NCI-H1436 treated with DMSO at 0.1 percent for 48 hours (cell line): Measurements from ENCODE around the gene RNU6-7.

ENCODE experiments used
- DNase-seq: peaks from one replicate; lab custom pipeline; 2025; lab: John Stamatoyannopoulos, UW

Gene RNU6-7

DNA sequence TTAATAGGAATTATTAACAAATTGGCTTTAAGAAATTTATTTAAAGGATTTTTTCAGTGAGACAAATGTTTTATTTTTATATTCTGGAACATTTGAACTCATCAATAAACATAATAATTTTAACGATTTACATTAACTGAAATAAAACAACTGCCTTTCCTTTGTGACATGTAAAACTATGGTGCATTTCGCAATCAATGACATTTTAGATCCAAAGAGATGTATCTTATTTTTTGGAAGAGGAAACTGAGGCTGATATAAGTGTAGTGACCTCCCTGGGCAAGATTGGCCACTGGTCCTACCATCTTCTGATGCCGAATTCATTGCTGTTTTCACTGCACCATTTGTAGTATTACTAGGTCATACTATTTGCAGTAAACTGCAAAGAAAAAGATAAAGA is 3.7 kb downstream of the RNU6-7 start:
- no peak for DNase-seq

DNA sequence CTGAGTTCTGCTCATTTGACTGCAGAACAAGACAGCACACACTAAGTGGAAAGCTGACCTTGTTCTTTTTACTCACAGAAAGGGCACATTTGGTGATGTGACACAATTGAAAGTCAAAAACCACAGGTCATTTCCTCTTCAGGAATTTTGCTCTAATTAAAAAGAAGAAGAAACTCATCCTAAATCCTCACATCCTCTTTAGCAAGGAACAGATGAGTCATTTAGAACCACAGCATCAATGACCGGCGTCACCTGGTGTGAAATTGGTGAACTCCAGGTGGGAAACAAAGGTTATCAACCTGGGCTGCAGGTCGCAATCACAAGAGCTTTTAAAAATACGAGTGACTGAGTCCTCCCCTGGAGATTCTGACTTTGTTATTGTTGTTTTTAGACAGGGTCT is 4.1 kb downstream of the RNU6-7 start:
- no peak for DNase-seq

DNA sequence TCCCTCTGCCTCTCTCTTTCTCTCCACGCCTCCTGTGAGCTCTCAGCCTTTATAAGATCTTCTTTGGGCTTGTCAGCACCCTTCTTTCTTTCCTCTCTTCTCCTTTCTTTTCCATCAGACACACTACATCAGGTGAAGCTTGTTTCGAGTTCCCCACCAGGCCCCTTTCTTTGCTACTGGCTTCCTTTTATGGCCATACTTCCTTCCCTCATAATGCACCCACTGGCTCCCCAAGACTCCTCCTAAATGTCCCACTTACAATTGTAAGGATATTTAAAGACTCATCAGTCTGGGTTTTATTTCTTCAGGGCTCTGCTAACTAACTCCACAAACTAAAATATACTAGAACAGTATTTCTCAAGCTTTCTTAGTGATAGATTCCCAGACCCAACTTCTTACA is 4.7 kb downstream of the RNU6-7 start:
- DNase-seq = no peak

DNA sequence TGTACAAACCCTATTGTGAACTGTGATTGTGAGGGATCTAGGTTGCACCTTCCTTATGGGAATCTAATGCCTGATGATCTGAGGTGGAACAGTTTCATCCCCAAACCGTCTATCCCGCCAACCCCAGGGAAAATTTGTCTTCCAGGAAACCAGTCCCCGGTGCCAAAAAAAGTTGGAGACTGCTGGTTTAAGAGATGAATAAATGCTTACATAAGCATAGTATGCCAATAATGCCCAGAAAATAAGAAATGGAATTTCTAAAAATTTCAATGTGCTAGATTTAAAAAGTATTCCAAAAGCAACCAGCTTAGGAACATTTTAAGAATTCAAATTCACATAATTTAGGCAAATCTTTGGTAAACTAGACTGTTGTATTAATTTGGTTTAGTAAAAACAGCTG is 6.6 kb downstream of the RNU6-7 start:
- DNase-seq = no peak

DNA sequence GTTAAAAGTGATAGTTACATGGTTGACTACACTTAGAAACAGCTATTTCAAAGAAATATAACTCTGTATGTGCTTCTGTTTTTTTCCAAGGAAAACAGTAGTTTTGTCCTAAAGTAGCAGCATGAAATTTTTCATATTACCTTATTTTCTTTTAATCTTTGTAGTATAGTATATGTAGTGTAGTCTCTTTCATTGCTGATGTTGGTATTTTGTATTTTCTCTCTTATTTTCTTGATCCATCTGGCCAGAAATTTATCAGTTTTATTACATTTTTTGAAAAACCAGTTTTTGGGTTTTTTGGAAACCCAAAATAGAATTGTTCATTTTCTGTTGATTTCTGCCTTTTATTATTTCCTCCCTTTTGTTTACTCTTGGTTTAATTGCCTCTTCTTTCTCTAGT is 7.6 kb downstream of the RNU6-7 start:
- no peak for DNase-seq

DNA sequence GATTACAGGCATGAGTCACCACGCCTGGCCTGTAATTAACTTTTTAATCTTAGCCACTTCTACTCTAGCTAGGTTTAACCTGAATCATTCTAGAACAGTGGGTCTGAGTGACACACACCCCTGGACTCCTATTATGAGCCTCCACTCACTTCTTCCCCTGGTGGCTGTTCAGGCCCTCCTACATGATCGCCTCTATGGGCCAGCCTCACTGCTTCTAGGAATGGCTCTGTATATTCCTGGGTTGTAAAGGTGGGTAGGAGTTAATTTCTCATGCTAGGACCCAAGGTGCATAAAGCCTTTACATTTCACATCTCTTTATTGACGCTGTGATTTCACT is 9.2 kb downstream of the RNU6-7 start:
- DNase-seq = no peak

DNA sequence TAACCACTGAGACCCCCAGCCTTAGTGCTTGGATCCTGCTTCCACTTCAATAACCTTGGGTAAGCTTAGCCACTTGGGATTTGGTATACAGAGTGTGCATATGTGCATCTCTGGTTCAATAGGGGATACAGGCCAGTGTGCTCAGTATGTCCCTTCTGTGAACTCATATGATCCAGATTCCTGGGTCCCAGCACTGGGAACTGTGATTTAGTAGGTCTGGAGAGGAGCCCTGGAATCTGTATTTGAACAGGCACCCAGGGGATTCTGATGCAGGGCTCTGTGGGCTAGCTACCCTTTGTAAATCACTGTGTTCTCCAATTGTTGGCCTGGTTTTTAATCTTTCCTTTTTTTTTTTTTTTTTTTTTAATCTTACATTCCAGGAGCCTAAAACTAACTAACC is 11.0 kb downstream of the RNU6-7 start:
- no peak for DNase-seq

DNA sequence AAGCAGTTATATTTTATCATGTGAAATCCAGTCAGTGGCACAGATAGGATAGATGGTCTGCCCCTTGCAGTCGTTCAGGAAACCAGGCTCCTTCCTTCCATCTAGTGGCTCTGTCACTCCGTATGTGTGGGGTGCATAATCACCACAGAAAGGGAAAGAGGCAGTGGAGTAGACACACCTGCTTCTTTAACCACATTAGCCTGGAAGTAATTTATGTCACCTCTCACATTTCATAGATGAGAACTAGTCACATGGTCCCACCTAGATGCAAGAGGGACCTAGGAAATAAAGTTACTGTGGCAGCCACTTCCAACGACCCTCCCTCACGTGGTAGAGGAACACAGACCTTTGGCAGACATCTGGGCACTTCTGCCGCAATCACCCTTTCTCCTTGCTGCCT is 15.5 kb downstream of the RNU6-7 start:
- DNase-seq = peak; percentile 82

DNA sequence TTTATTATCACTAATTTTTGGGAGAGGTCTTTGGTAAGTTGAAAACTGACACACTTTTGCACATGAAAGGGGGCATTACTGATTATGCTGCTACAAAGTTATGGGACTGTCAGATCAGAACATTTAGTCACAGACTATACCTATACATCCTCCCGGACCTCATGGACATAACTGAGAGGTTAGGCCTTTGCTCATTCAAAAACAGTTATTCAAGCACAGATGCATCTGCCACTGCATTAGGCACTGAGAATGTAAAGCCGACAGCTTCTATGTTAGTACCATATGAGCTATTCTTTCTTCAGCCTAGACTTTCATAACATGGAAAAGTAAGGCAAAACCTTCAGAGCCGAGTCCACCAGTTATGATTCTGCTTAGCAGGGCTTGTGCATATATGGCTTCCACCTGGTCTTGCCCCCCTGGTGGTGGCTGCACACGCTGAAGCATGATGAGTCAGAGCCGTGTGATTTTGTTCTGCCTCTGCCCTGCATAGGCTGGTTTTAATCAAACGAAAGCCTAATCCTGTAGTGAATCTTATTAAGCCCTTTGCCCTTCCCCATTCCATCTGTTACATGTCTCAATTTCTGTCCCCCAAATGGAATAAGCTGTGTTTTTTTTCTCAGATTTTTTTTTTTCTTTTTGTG is 23.0 kb downstream of the RNU6-7 start:
- DNase-seq = no peak

DNA sequence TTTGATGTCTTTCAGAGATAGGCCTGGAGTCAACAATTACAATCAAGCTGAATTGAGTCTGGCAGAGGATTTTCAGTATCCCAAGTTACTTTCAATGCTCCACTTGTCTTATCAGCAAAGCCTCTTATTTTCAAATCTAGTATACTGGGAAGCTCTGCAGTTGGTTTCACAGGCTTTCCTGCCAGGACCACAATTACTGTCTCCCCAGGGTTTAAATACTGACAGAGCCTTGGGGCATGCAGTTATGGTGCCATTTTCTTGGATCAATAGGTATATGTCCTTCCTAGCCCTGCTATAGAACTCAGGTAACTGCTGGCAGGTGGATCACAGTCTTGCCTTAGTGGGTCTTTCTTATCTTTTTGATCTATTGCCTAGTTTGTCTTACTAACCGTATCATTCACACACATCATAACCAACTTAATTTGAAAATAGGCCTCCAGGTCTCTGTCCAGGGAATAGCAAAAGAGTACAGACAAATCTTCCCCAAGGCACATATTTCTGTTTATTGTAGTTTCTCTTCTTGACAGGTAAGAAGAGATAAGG is 23.6 kb downstream of the RNU6-7 start:
- no peak for DNase-seq

DNA sequence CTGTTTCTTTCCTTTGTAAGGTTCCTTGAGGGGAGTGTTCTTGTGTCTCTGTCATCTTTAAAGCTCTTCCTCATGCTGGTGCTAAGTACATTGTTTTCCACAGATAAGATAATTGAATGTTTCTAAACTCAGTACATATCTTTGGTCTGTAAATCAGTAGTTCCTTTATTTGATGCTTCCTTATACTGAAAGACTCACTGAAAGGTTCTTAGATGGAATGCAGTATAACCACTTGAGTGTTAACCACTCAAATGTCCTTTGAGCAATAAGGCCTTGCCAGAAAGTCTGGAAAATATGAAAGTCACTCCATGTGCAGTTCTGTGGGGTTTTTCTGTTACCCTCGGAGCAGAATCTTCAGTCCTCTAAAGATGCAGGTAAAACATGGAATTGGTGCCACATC is 24.2 kb downstream of the RNU6-7 start:
- DNase-seq = no peak

DNA sequence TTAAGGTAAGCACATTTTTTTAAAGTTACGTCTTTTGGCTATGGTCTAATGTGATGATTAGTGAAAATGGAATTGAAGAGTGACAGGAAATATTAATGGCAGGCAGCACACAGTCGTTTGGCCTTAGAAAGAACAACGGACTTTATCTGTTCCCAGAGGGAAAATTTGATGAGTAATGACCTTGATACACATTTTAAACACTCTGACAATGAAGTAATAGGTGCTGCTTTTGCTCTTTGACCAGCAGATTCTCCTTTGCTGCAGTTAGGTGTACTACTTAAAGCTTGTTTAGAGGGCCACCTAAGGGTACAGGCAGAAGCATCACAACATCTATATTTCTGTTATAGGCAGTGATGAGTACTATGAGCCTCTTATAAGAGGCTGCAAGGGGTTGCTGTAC is 28.3 kb downstream of the RNU6-7 start:
- DNase-seq = no peak

DNA sequence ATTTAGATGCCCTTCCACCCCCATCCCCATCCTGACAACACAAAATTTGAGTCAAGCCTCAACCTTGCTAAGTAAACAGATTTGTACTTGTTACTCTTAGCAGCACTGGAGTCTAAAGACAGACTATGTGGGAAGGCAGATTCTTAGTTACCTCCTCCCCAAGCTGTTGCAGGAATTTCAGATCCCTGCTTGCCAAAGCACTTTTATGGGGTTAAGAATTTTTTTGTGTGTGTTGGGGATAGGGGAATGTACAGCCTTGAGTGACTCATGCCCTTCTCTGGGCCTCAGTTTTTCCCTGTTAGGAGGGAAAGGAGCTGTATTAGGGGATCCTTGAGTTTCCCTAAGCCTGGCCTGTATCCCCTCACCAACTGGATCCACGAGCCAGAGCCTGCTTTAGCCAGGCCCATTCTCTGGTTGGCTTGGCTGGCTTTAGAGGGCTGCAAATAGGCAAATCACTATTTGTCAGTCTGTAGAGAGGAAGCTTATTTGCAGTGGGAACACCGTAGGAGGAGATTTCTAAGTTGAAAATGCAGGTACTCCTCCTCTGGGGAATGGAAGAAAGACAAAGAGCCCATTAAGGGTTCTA is 28.9 kb downstream of the RNU6-7 start:
- DNase-seq = no peak

DNA sequence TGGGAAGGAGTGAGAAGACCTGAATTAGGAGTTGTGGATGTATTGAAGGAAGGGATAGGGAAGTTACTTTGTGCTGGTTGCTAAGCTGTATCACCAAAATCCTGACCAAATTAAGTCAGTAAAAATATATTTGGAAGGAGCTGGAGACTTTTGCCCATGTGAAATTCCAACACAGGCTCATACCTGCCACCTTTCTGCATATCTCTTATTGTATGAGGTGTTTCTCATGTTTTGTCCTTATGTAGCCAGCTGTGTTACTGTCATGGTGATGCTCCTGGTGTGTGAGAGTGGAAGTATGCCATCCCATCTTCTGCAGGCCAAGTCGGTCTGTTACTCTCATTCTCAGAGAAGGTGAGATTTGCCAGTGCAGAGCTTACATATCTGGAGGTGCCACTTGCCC is 30.6 kb downstream of the RNU6-7 start:
- no peak for DNase-seq

DNA sequence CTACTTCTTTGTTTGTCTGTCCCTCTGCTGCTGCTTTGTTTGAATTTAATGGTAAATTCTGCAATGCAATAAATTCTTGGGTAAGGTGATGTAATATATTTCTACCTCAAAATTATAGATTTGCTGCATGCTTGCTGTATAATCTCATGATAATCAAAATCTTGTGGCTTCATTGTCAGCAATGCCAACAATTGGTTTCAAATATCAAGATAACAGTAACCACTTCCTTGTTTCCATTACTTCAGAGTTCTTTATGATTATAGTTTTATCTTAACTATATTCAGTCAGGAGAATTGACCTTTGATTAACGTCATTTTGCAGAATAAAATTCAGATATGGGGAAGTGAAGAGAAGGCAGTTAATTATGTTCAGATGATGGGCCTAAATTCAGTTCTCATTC is 31.4 kb downstream of the RNU6-7 start:
- no peak for DNase-seq

DNA sequence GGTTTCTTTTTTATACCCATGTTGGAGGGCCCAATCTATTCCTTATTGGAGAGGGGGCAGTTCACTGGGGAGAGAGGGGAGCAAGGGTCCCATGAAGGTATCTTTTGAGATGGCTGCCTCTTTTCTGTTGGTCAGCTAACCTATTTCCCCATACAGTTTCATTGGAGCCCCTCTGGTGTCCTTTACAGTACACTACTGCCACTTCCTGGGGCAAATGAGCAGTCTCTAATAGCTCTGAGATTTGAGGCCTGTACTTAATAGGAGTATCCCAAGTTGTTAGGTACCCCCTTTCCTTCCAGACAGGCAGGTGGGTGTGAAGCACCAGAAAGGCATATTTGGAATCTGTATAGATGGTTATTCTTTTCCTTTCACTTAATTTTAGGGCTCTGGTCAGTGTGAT is 42.6 kb downstream of the RNU6-7 start:
- DNase-seq = no peak

DNA sequence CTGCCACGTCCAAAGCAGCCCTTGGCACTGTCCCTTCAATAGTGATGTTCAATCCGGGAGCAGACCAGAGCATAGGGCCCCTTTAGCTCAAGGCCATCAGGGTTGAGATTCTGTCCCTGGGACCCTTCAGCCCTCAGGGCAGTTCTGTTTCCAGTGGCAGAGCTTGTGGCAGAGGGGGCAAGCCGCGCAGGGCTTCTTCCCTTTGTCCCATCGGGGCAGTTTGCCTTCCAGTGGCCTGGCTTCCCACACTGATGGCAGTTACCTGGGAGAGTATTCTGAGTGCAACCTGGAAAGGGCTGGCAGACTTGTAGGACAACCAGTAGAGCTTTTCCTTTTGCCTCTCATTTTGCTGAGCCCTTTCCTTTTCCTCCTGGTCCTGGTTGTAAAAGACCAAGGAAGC is 44.9 kb downstream of the RNU6-7 start:
- no peak for DNase-seq

DNA sequence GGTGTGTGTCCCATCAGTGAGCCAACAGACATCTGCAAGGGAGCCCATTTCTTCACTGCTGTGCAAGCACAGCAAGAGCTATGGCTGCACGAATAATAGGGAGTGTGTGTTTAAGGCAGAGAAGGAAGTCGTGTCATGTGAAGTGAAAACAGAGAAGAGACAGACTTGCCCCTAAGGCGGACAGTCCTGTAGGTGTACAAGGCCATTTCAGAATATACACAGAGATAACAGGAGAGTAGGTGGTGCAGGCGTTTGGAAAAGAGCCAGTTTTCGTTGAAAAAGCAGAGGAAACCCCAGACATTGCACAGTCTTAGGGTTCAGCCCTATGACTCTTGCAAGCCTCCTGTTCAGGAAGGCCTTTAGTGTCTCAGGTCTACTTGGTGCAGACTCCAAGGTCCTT is 47.5 kb downstream of the RNU6-7 start:
- no peak for DNase-seq

DNA sequence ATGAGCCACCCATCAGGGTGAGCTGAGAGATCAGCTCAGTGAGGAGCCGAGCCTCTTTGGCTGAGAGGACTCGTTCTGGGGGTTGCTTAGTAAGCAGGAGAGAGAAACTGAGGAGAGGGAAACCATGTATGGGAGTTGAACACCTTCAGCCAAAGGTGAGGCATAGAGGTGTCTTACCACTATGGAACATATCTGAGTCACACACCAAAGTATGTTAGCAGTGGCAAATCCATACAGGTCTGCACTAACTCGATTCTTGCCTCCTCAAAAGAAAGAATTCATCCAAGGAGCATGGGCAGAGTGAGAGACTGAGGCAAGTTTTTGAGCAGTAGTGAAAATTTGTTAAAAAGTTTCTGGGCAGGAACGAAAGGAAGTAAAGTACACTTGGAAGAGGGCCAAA is 47.9 kb downstream of the RNU6-7 start:
- DNase-seq = no peak

DNA sequence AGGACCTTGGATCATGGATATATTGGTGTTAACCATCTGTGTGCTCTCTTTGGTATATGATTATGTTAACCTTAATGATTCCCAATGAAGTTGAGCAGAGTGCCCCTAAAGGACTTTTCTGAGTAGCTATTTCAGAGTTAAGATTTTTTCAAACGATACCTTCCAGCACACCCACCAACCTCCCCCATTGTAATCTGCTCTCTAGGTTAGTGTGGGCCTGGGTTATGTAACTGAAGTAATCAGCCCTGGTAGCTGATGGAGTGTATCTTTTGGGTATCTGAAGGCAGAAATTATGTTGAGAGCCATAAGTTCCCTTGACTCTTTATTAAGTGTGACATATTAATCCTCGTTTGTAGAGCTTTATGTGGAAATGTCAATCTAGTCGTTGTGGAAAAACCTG is 48.8 kb downstream of the RNU6-7 start:
- DNase-seq = no peak

DNA sequence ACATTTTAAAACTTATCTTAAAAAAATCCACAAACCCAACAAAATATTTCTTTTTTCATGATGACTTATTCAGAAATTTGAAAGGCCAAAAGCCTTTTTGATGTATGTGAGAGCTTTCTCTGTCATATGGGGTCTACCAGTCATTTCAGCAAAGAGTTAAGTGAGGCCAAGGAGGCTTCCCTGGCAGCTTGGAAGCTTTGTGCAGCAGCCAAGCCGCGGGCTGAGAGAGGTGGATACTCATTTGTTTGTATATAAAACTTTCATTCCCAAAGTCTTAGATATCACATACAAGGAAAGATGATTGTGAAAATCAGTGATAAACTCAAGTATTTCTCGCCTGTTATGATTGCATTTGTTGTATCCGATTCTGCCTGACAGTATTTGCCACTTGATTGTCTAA is 49.7 kb downstream of the RNU6-7 start:
- DNase-seq = no peak
